PC-9 (cell line): Measurements from ENCODE around the gene ICAM2.

Experiments used
- EZH2 ChIP-seq: fragments of 200-600 bp; sonication (generic); IDR thresholded peaks from 2 replicates; pipeline ENCODE4 v1.8.0; 2017; ENCODE audit warnings: antibody characterized with exemption, low read depth
- TF ChIP-seq, protein P1 (sequence below): fragments of 200-600 bp; sonication (generic); conservative IDR thresholded peaks from 2 replicates; pipeline ENCODE4 v1.6.1; 2017; ENCODE audit warnings: mixed run types, antibody characterized with exemption, mild to moderate bottlenecking, moderate library complexity

DNA sequence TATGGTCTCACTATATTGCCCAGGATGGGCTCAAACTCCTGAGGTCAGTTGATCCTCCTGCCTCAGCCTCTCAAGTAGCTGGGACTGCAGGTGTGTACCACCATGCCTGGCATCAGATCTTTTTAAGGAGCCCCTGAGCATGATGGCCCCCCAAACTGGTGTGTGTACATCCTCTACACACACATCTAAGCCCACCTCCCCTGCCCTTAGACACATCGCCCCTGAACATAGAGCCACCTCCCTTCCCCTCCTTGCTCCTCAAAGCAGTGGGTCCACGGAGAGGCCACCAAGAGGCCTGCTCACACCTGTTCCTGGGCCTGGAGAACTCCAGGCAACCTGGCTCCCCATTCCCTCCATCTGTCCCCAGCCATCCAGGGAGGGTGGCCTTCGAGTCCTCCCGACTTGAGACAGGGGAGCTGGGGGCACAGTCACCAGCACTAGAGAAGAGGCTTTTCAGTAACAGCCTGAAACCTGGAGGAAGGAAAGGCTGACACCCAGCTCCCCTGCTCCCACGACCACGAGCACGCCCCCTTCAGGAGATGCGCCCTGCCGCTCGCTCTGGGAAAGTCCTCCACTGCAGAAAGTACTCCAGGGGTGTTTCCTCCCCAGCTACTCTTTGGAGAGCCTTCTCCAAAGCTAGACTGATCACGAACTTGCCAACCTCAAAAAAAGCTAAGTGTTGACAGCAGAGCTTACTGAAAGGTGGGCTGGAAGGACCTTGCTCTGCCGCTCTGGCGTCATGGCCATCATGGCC is 34.9 kb downstream of the ICAM2 start:
- no peak for TF ChIP-seq EZH2
- TF ChIP-seq, protein P1, sequence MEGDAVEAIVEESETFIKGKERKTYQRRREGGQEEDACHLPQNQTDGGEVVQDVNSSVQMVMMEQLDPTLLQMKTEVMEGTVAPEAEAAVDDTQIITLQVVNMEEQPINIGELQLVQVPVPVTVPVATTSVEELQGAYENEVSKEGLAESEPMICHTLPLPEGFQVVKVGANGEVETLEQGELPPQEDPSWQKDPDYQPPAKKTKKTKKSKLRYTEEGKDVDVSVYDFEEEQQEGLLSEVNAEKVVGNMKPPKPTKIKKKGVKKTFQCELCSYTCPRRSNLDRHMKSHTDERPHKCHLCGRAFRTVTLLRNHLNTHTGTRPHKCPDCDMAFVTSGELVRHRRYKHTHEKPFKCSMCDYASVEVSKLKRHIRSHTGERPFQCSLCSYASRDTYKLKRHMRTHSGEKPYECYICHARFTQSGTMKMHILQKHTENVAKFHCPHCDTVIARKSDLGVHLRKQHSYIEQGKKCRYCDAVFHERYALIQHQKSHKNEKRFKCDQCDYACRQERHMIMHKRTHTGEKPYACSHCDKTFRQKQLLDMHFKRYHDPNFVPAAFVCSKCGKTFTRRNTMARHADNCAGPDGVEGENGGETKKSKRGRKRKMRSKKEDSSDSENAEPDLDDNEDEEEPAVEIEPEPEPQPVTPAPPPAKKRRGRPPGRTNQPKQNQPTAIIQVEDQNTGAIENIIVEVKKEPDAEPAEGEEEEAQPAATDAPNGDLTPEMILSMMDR = no peak
